ENCODE measurements around the gene HDGFL3.
A peak's percentile ranks its signal among the peaks of the same experiment; 100 is the strongest.

The HDGFL3 gene

GRCh38 chr15:83206526-83207008, 1.1 kb downstream of the HDGFL3 start:
- H3K27ac Mint-ChIP-seq: no peak overlapping the region
- intact Hi-C loops (cut with micrococcal nuclease): loop anchor here (5.0 kb wide), 2 partner anchors 144 to 194 kb away; partner anchors contain the start of gene C15orf40
- peaks cover 8% of the 10 kb centered on the region for H3K27me3 Mint-ChIP-seq
- no peaks in the 10 kb centered on the region for H3K36me3 Mint-ChIP-seq (ENCODE audit: low read depth)
- H3K9me3 Mint-ChIP-seq: no peaks in the 10 kb centered on the region
- H3K4me1 Mint-ChIP-seq (ENCODE audit: low read depth): peaks cover 9% of the 10 kb centered on the region
- H3K4me3 Mint-ChIP-seq: peak overlapping the region; percentile 62

DNA sequence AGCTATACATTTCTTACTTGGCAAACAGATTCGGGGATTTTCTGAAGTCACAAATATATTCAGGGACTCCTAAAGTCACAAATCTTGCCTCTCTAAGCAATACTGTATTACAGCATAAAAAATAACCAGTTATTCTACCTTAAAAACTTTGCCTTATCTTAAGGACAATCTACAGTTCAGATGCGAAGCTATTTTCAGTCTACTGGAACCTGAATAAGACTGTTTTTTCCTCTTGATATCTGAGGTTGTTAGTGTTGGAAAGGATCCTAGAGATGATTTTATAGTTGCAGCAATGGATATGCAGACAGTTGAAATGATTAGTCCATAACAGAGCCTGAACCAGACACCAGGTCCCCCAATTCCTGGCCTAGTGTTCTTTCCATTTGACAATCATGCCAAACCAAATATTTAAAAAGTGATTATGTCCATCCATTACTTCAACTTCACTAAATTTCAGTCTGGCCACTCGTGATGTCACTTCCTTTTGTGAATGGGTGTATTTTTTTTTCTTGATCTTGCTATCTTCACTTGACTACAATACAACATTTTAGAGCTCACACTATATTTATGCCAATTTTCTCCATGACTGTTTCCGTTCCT, 1.8 kb downstream of the HDGFL3 start:
- peaks cover 8% of the 10 kb centered on the region for H3K27me3 Mint-ChIP-seq
- intact Hi-C loops (cut with micrococcal nuclease): loop anchor here (5.0 kb wide), 2 partner anchors 144 to 194 kb away; partner anchors contain the start of gene C15orf40
- H3K36me3 Mint-ChIP-seq (ENCODE audit: low read depth): no peaks in the 10 kb centered on the region
- H3K4me1 Mint-ChIP-seq (ENCODE audit: low read depth): peaks cover 9% of the 10 kb centered on the region
- H3K4me3 Mint-ChIP-seq: no peak overlapping the region
- H3K9me3 Mint-ChIP-seq: no peaks in the 10 kb centered on the region
- H3K27ac Mint-ChIP-seq: no peak overlapping the region

GRCh38 chr15:83204697-83205096, 2.9 kb downstream of the HDGFL3 start:
- no peak overlapping the region for H3K4me3 Mint-ChIP-seq
- intact Hi-C loops (cut with micrococcal nuclease): loop anchor here (5.0 kb wide), 2 partner anchors 142 to 192 kb away; partner anchors contain the start of gene C15orf40
- no peak overlapping the region for H3K27ac Mint-ChIP-seq
- H3K9me3 Mint-ChIP-seq: no peaks in the 10 kb centered on the region
- peaks cover 9% of the 10 kb centered on the region for H3K4me1 Mint-ChIP-seq (ENCODE audit: low read depth)
- no peaks in the 10 kb centered on the region for H3K36me3 Mint-ChIP-seq (ENCODE audit: low read depth)
- H3K27me3 Mint-ChIP-seq: peaks cover 8% of the 10 kb centered on the region

GRCh38 chr15:83203543-83203942, 4.1 kb downstream of the HDGFL3 start:
- H3K27ac Mint-ChIP-seq: no peak overlapping the region
- intact Hi-C loops (cut with micrococcal nuclease): no loop called here
- H3K27me3 Mint-ChIP-seq: peaks cover 8% of the 10 kb centered on the region
- H3K4me1 Mint-ChIP-seq (ENCODE audit: low read depth): peaks cover 9% of the 10 kb centered on the region
- H3K36me3 Mint-ChIP-seq (ENCODE audit: low read depth): no peaks in the 10 kb centered on the region
- H3K9me3 Mint-ChIP-seq: no peaks in the 10 kb centered on the region
- H3K4me3 Mint-ChIP-seq: no peak overlapping the region

DNA sequence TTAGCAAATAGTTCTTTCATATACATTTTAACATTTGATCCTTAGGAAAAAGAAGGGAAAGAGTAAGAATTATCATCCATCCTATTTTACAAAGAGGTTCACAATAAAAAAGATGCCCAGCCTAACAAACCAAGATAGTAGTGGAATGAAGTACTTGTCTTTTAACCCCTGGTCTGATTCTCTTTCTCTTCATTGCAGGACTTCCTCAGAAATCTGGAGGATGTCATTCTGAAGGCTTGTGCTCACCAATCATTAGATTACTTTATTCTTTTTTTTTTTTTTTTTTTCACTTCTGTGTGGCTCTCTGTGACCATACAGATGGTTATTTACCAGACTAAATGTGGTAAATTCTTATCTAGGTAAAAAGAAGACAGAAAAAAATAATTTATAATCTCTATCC, 7.0 kb downstream of the HDGFL3 start:
- Mint-ChIP-seq H3K36me3 (ENCODE audit: low read depth) (no peaks in the 10 kb centered on the region), H3K27me3 (no peaks in the 10 kb centered on the region), H3K4me1 (ENCODE audit: low read depth) (no peaks in the 10 kb centered on the region), H3K4me3 (no peak overlapping the region), H3K9me3 (no peaks in the 10 kb centered on the region), H3K27ac (no peak overlapping the region)
- intact Hi-C loops (cut with micrococcal nuclease): no loop called here

- H3K4me3 Mint-ChIP-seq: no peak overlapping the region
- no peaks in the 10 kb centered on the region for H3K9me3 Mint-ChIP-seq
- no peaks in the 10 kb centered on the region for H3K36me3 Mint-ChIP-seq (ENCODE audit: low read depth)
- H3K4me1 Mint-ChIP-seq (ENCODE audit: low read depth): no peaks in the 10 kb centered on the region
- no peaks in the 10 kb centered on the region for H3K27me3 Mint-ChIP-seq
- H3K27ac Mint-ChIP-seq: no peak overlapping the region
- intact Hi-C loops (cut with micrococcal nuclease): no loop called here
These were observed 7.5 kb downstream of the HDGFL3 start for GRCh38 chr15:83200162-83200561.

- no peaks in the 10 kb centered on the region for H3K36me3 Mint-ChIP-seq (ENCODE audit: low read depth)
- H3K27me3 Mint-ChIP-seq: no peaks in the 10 kb centered on the region
- no peak overlapping the region for H3K4me3 Mint-ChIP-seq
- intact Hi-C loops (cut with micrococcal nuclease): no loop called here
- no peaks in the 10 kb centered on the region for H3K4me1 Mint-ChIP-seq (ENCODE audit: low read depth)
- H3K9me3 Mint-ChIP-seq: no peaks in the 10 kb centered on the region
- H3K27ac Mint-ChIP-seq: no peak overlapping the region
These were observed 8.3 kb downstream of the HDGFL3 start for GRCh38 chr15:83199288-83199687.

DNA sequence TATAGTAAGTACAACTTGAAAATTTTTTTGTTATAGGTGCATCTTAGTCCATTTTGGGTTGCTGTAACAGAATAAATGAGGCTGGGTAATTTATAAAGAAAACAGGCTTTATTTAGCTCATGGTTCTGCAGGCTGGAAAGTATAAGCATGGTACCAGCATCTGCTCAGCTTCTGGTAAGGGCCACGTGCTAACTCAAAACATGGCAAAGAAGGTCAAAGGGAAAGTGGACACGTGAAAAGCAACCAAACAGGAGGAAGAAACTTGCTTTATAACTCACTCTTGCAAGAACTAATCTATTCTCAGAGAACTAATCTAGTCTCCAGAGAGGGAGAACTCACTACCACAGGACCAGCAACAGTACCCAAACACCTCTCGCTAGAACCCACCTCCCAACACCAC, 9.1 kb downstream of the HDGFL3 start:
- no peaks in the 10 kb centered on the region for H3K27me3 Mint-ChIP-seq
- intact Hi-C loops (cut with micrococcal nuclease): no loop called here
- H3K36me3 Mint-ChIP-seq (ENCODE audit: low read depth): no peaks in the 10 kb centered on the region
- no peaks in the 10 kb centered on the region for H3K4me1 Mint-ChIP-seq (ENCODE audit: low read depth)
- H3K9me3 Mint-ChIP-seq: no peaks in the 10 kb centered on the region
- no peak overlapping the region for H3K27ac Mint-ChIP-seq
- H3K4me3 Mint-ChIP-seq: no peak overlapping the region

GRCh38 chr15:83194528-83194927, 13.1 kb downstream of the HDGFL3 start:
- Mint-ChIP-seq H3K9me3 (no peaks in the 10 kb centered on the region), H3K27me3 (no peaks in the 10 kb centered on the region)

GRCh38 chr15:83193721-83194120, 13.9 kb downstream of the HDGFL3 start:
- Mint-ChIP-seq H3K9me3 (no peaks in the 10 kb centered on the region), H3K4me3 (no peak overlapping the region), H3K36me3 (ENCODE audit: low read depth) (no peaks in the 10 kb centered on the region), H3K27ac (no peak overlapping the region), H3K4me1 (ENCODE audit: low read depth) (no peaks in the 10 kb centered on the region), H3K27me3 (no peaks in the 10 kb centered on the region)
- intact Hi-C loops (cut with micrococcal nuclease): no loop called here

More at GRCh38 chr15:83194528-83194927, 13.1 kb downstream of the HDGFL3 start:
- intact Hi-C loops (cut with micrococcal nuclease): no loop called here
- H3K4me3 Mint-ChIP-seq: no peak overlapping the region
- no peak overlapping the region for H3K27ac Mint-ChIP-seq
- H3K4me1 Mint-ChIP-seq (ENCODE audit: low read depth): no peaks in the 10 kb centered on the region
- H3K36me3 Mint-ChIP-seq (ENCODE audit: low read depth): no peaks in the 10 kb centered on the region

DNA sequence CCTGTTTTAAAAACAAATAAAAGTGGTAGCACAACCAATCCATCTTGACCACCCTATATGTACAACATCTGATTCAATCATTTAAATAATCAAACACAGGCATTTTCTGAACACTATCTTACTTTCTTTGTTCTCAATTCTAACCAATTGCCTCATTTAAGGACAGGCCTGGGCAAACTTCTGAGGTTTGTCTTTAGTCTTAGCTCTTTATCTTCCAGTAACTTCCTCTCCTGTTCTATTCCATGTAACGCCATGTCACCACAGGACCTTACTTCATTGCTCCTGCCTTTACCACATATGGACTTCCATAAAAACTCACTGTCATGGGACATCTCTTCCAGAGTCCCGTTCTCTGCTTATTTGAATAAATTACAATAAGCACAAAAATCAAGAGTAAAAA, 14.9 kb downstream of the HDGFL3 start:
- no peak overlapping the region for H3K4me3 Mint-ChIP-seq
- intact Hi-C loops (cut with micrococcal nuclease): no loop called here
- no peaks in the 10 kb centered on the region for H3K9me3 Mint-ChIP-seq
- no peaks in the 10 kb centered on the region for H3K36me3 Mint-ChIP-seq (ENCODE audit: low read depth)
- H3K27ac Mint-ChIP-seq: no peak overlapping the region
- H3K4me1 Mint-ChIP-seq (ENCODE audit: low read depth): no peaks in the 10 kb centered on the region
- no peaks in the 10 kb centered on the region for H3K27me3 Mint-ChIP-seq

GRCh38 chr15:83190450-83190849, 17.2 kb downstream of the HDGFL3 start:
- H3K9me3 Mint-ChIP-seq: no peaks in the 10 kb centered on the region
- H3K27me3 Mint-ChIP-seq: no peaks in the 10 kb centered on the region
- no peak overlapping the region for H3K4me3 Mint-ChIP-seq
- no peaks in the 10 kb centered on the region for H3K36me3 Mint-ChIP-seq (ENCODE audit: low read depth)
- H3K4me1 Mint-ChIP-seq (ENCODE audit: low read depth): no peaks in the 10 kb centered on the region
- intact Hi-C loops (cut with micrococcal nuclease): no loop called here
- H3K27ac Mint-ChIP-seq: no peak overlapping the region

GRCh38 chr15:83185561-83185960, 22.1 kb downstream of the HDGFL3 start:
- Mint-ChIP-seq H3K4me1 (ENCODE audit: low read depth) (no peaks in the 10 kb centered on the region), H3K27ac (no peak overlapping the region), H3K36me3 (ENCODE audit: low read depth) (no peaks in the 10 kb centered on the region), H3K27me3 (no peaks in the 10 kb centered on the region), H3K9me3 (no peaks in the 10 kb centered on the region), H3K4me3 (no peak overlapping the region)
- intact Hi-C loops (cut with micrococcal nuclease): no loop called here

GRCh38 chr15:83178869-83179325, 28.7 kb downstream of the HDGFL3 start:
- Mint-ChIP-seq H3K27ac (no peak overlapping the region), H3K36me3 (ENCODE audit: low read depth) (no peaks in the 10 kb centered on the region), H3K27me3 (no peaks in the 10 kb centered on the region), H3K9me3 (no peaks in the 10 kb centered on the region), H3K4me3 (no peak overlapping the region), H3K4me1 (ENCODE audit: low read depth) (no peaks in the 10 kb centered on the region)
- intact Hi-C loops (cut with micrococcal nuclease): no loop called here

DNA sequence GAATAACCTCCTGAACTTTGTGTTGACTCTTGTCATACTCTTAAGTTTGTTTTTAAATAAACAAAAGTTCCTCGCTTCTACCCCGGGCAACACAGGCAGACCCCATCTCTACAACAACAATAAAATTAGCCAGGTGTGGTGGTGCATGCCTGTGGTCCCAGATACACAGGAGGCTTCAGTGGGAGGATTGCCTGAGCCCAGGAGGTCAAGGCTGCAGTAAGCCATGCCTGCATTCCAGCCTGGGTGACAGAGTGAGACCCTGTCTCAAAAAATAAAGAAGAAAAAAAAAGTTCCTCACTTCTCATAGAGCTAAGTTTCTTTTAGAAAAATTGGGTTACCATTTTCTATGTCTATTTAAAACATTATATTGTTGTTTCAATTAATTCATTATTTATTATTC, 29.2 kb downstream of the HDGFL3 start:
- Mint-ChIP-seq H3K27me3 (no peaks in the 10 kb centered on the region), H3K36me3 (ENCODE audit: low read depth) (no peaks in the 10 kb centered on the region), H3K4me1 (ENCODE audit: low read depth) (no peaks in the 10 kb centered on the region), H3K9me3 (no peaks in the 10 kb centered on the region), H3K27ac (no peak overlapping the region), H3K4me3 (no peak overlapping the region)
- intact Hi-C loops (cut with micrococcal nuclease): no loop called here
